ENCODE data around the gene CHRD. TPM values are rescaled to one million over a fixed set of nuclear protein-coding genes. Genes with fewer than 3 reads are reported as not detected.

CHRD gene
- polyA plus RNA-seq, 1 donor = 3.7 TPM

DNA sequence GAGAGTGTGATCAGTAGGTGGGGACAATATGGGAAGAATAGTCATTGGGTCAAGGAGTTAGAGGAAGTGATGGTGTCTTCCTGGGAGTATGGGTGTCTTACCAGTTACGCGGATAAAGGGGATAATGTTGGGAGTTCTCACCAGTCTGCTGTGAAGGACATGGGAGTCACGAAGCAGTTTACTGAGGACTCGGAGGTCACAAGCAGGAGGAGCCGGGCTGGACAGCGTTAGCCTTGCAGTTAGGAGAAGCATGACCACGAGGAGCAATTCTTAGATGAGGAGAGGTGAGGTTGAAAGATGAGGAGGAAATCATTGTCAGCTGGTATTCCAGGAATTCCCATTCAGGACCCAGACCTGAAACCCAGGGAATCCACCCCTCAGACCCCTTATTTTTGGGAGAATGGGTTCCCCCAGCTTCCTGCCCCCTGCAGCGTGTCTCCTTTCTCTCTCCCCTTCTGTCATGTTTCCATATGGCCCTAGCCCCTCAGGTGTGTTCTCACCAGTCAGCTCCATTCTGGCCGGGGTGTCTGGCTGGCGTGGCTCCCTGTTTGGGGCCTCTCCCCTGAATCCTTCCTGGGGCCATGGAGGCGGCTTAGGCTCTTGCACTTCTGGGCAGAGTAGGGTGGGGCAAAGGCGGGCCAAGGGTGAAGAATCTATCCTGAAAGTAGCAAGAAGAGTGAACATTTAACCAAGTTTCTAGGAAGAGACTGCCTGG is 4.0 kb upstream of the CHRD start:
- Histone ChIP-seq H3K4me1 (ENCODE audit: control insufficient read depth, insufficient read depth, low read length) (peaks cover 13% of the 10 kb centered on the region), H3K9me3 (ENCODE audit: control insufficient read depth, low read depth, low read length) (no peaks in the 10 kb centered on the region), H3K36me3 (ENCODE audit: control insufficient read depth, insufficient read depth, low read length) (no peaks in the 10 kb centered on the region), H3K27ac (ENCODE audit: low read length) (no peak overlapping the region), H3K27me3 (ENCODE audit: control insufficient read depth, insufficient read depth, low read length) (peaks cover 36% of the 10 kb centered on the region), H3K4me3 (ENCODE audit: low read length) (no peak overlapping the region)
- WGBS (ENCODE audit: insufficient coverage, low lambda C conversion rate) = 100% methylated on average over 2 of the region's 12 CpGs
- no peak for DNase-seq

DNA sequence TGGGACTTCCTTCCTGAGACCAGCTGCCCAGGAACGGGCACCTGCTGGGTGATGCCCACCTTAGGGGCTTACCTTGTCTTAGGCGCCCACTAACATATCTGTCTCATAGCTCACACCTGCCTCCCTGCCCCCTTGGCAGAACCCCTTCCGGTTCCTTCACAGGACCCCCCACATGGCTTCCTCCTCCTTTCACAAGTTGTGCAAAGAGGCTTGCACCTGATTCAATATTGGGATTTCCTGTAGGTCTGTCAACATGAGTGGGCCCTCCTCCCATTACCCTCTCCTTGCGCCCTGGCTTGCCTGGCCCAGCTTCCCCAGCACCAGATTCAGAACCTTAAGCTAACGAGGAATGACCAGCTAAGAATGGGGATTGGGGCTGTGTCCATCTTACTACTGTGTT is 2.5 kb upstream of the CHRD start:
- Histone ChIP-seq H3K4me1 (ENCODE audit: control insufficient read depth, insufficient read depth, low read length) (peaks cover 21% of the 10 kb centered on the region), H3K9me3 (ENCODE audit: control insufficient read depth, low read depth, low read length) (peaks cover 5% of the 10 kb centered on the region), H3K4me3 (ENCODE audit: low read length) (no peak overlapping the region), H3K27ac (ENCODE audit: low read length) (no peak overlapping the region), H3K27me3 (ENCODE audit: control insufficient read depth, insufficient read depth, low read length) (peaks cover 51% of the 10 kb centered on the region), H3K36me3 (ENCODE audit: control insufficient read depth, insufficient read depth, low read length) (no peaks in the 10 kb centered on the region)
- WGBS (ENCODE audit: insufficient coverage, low lambda C conversion rate) = no CpG with 5 or more reads among the region's 5 CpGs
- DNase-seq = no peak

DNA sequence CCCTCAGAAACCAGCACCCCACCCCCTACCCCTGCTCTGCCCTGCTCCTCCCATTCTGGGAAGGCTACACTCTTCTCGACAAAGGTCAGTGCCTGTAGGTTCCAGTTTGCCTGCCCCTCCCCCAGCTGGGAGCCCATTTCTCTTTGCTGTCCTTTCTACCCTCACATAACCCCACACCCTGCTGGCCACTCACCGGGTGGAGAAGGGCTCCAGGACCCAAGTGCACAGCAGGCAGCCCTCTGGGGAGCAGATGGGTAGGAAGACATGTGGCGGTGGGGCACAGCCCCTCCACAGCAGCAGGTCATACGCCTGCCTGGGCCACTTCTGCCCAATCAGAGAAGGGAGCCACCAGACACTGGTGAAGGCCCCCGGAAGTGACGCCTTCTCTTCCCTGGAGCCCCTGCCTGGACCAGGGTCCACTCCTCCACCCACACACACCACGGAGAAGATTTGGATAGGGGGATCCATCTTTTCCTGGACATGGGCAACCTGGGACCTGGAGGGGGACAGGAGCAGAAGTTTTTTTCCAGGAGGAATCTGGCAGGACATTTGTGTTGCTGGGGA is 1.9 kb upstream of the CHRD start, which contains the start of gene THPO:
Gene THPO, minus strand, starts transcription at position 326 of the 564 bp plus-strand sequence. CDS start 1,948 bp downstream, outside the sequence.
- Histone ChIP-seq H3K27ac (ENCODE audit: low read length) (no peak within 1 kb of the TSS), H3K9me3 (ENCODE audit: control insufficient read depth, low read depth, low read length) (peaks cover 5% of the 10 kb centered on the region), H3K36me3 (ENCODE audit: control insufficient read depth, insufficient read depth, low read length) (no peaks in the 10 kb centered on the region), H3K4me3 (ENCODE audit: low read length) (no peak within 1 kb of the TSS), H3K27me3 (ENCODE audit: control insufficient read depth, insufficient read depth, low read length) (peaks cover 57% of the 10 kb centered on the region), H3K4me1 (ENCODE audit: control insufficient read depth, insufficient read depth, low read length) (peaks cover 21% of the 10 kb centered on the region)
- DNase-seq = peak in 1 of 2 donors; percentile 52
- no CpG with 5 or more reads among the region's 7 CpGs for WGBS (ENCODE audit: insufficient coverage, low lambda C conversion rate)

DNA sequence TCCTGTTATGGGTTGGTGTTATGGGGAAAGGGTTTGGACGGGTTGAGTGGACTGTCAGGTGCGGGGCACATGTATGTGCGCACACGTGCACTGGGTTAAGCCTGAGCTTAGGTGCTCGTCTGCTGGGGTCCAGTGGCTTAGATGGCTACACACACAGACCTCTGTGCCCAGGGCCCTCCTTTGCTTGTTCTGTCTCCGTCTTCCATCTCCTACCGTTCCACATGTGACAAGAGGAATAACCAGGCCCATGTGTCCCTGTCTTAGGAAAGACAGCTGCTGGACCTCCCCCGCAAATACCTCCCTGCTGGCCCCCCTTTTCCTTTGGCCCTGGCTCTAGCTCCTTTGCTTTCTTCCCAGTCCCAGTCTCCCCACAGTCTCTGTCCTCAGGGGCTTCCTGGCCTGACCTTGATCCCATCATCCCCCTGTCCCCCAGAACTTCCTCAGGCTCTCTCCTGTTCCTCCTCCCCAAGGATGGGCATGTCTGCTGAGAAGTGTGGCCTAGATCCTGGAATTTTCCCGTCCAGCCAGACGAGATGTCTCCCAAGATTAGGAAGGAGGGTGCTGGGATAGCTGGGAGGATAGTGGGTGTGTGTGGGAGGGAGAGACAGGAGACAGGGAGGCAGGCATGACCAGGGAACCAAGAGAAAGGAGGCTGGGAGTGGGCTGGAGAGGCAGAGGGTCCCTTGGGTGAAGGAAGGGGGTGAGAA is 1.1 kb upstream of the CHRD start:
- DNase-seq = peak in 1 of 2 donors; percentile 9
- Histone ChIP-seq H3K27me3 (ENCODE audit: control insufficient read depth, insufficient read depth, low read length) (peaks cover 56% of the 10 kb centered on the region), H3K36me3 (ENCODE audit: control insufficient read depth, insufficient read depth, low read length) (no peaks in the 10 kb centered on the region), H3K4me3 (ENCODE audit: low read length) (no peak overlapping the region), H3K27ac (ENCODE audit: low read length) (no peak overlapping the region), H3K4me1 (ENCODE audit: control insufficient read depth, insufficient read depth, low read length) (peaks cover 21% of the 10 kb centered on the region), H3K9me3 (ENCODE audit: control insufficient read depth, low read depth, low read length) (peaks cover 5% of the 10 kb centered on the region)
- 83% methylated on average over 1 of the region's 10 CpGs for WGBS (ENCODE audit: insufficient coverage, low lambda C conversion rate)

DNA sequence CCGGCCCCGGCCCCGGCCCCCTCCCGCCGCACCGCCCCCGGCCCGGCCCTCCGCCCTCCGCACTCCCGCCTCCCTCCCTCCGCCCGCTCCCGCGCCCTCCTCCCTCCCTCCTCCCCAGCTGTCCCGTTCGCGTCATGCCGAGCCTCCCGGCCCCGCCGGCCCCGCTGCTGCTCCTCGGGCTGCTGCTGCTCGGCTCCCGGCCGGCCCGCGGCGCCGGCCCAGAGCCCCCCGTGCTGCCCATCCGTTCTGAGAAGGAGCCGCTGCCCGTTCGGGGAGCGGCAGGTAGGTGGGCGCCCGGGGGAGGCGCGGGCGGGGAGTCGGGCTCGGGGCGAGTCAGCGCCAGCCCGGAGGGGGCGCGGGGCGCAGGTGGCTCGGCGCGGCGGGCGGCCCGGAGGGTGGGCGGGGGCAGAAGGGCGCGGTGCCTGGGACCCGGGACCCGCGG is 352 bp downstream of the CHRD start:
- Histone ChIP-seq H3K27me3 (ENCODE audit: control insufficient read depth, insufficient read depth, low read length) (peaks cover 56% of the 10 kb centered on the region), H3K36me3 (ENCODE audit: control insufficient read depth, insufficient read depth, low read length) (no peaks in the 10 kb centered on the region), H3K27ac (ENCODE audit: low read length) (no peak overlapping the region), H3K4me3 (ENCODE audit: low read length) (no peak overlapping the region), H3K4me1 (ENCODE audit: control insufficient read depth, insufficient read depth, low read length) (peaks cover 21% of the 10 kb centered on the region), H3K9me3 (ENCODE audit: control insufficient read depth, low read depth, low read length) (peaks cover 5% of the 10 kb centered on the region)
- no CpG with 5 or more reads among the region's 62 CpGs for WGBS (ENCODE audit: insufficient coverage, low lambda C conversion rate)
- peak; percentile 38 to 59 for DNase-seq

DNA sequence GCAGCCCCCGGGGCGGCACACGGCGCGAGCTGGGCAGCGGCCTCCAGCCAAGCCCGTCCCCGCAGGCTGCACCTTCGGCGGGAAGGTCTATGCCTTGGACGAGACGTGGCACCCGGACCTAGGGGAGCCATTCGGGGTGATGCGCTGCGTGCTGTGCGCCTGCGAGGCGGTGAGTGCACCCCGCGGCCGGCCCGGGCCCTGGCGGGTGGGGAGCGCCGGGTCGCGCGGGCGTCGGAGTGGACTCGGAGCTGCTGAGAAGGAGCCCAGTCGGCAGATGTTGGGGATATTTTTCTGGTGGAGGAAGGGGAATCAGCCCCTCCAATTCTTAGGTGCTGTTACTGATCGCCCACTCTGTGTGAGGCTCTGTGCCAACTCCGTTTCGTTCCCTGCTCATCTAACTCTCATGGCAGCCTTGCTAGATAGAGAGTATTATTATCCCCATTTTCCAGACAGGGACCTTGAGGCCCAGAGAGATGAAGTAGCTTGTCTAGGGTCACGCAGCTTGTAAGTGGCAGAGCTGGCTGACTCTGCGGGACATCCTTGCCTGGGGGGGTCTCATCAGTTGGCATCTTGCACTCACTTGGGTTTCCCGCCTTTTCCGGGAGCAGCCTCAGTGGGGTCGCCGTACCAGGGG is 890 bp downstream of the CHRD start:
- no peak overlapping the region for H3K4me3 ChIP-seq (ENCODE audit: low read length)
- H3K36me3 ChIP-seq (ENCODE audit: control insufficient read depth, insufficient read depth, low read length) = no peaks in the 10 kb centered on the region
- H3K27ac ChIP-seq (ENCODE audit: low read length) = no peak overlapping the region
- peaks cover 5% of the 10 kb centered on the region for H3K9me3 ChIP-seq (ENCODE audit: control insufficient read depth, low read depth, low read length)
- peak in 1 of 2 donors; percentile 21 for DNase-seq
- peaks cover 21% of the 10 kb centered on the region for H3K4me1 ChIP-seq (ENCODE audit: control insufficient read depth, insufficient read depth, low read length)
- peaks cover 52% of the 10 kb centered on the region for H3K27me3 ChIP-seq (ENCODE audit: control insufficient read depth, insufficient read depth, low read length)
- no CpG with 5 or more reads among the region's 42 CpGs for WGBS (ENCODE audit: insufficient coverage, low lambda C conversion rate)

DNA sequence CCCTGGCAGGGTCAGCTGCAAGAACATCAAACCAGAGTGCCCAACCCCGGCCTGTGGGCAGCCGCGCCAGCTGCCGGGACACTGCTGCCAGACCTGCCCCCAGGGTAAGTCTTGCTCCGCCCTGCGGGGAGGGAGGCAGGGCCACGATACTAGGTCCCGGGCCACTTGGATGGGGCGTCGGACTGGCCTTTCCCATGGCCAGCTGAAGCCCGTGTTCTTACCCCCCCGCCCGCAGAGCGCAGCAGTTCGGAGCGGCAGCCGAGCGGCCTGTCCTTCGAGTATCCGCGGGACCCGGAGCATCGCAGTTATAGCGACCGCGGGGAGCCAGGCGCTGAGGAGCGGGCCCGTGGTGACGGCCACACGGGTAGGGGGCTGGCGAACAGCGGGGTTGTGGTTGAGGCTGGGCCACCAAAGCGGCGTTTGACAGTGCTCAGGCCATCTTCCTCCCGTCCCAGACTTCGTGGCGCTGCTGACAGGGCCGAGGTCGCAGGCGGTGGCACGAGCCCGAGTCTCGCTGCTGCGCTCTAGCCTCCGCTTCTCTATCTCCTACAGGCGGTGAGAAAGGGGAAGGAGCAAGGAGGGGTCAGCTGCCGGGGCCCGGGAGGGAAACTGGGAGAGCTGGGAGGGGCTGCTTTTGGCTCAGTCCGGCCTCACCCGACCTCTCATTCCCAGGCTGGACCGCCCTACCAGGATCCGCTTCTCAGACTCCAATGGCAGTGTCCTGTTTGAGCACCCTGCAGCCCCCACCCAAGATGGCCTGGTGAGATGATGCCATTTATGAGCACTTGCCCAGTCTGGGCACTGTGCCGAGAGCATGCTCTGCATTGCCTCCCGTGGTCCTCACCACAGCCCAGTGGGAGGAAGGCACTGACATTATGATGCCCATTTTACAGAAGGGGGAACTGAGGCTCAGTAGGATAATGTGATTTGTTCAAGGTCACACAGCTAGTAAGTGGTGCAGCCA is 1.7 kb downstream of the CHRD start:
- DNase-seq = peak in 1 of 2 donors; percentile 38
- H3K4me1 ChIP-seq (ENCODE audit: control insufficient read depth, insufficient read depth, low read length) = peaks cover 21% of the 10 kb centered on the region
- H3K4me3 ChIP-seq (ENCODE audit: low read length) = no peak overlapping the region
- no peak overlapping the region for H3K27ac ChIP-seq (ENCODE audit: low read length)
- H3K36me3 ChIP-seq (ENCODE audit: control insufficient read depth, insufficient read depth, low read length) = no peaks in the 10 kb centered on the region
- H3K27me3 ChIP-seq (ENCODE audit: control insufficient read depth, insufficient read depth, low read length) = peaks cover 48% of the 10 kb centered on the region
- H3K9me3 ChIP-seq (ENCODE audit: control insufficient read depth, low read depth, low read length) = peaks cover 5% of the 10 kb centered on the region
- WGBS (ENCODE audit: insufficient coverage, low lambda C conversion rate) = no CpG with 5 or more reads among the region's 55 CpGs

DNA sequence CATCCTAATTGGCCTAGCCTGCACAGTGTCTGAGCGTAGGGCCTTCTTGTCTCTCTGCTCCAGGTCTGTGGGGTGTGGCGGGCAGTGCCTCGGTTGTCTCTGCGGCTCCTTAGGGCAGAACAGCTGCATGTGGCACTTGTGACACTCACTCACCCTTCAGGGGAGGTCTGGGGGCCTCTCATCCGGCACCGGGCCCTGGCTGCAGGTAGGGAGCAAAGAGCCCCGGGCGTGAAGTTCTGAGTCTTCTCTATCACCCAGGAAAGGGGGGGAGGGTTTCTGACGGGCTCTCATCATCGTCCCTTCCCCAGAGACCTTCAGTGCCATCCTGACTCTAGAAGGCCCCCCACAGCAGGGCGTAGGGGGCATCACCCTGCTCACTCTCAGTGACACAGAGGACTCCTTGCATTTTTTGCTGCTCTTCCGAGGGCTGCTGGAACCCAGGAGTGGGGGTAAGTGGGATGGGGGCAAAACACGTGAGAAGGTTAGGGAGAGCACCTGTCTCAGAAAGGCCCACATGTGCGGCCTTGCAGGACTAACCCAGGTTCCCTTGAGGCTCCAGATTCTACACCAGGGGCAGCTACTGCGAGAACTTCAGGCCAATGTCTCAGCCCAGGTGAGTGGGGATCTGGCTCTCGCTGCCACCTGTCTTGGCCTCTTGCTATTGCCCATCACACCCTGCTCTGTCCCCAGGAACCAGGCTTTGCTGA is 2.6 kb downstream of the CHRD start:
- no CpG with 5 or more reads among the region's 16 CpGs for WGBS (ENCODE audit: insufficient coverage, low lambda C conversion rate)
- Histone ChIP-seq H3K4me3 (ENCODE audit: low read length) (no peak overlapping the region), H3K27me3 (ENCODE audit: control insufficient read depth, insufficient read depth, low read length) (peaks cover 47% of the 10 kb centered on the region)

DNA sequence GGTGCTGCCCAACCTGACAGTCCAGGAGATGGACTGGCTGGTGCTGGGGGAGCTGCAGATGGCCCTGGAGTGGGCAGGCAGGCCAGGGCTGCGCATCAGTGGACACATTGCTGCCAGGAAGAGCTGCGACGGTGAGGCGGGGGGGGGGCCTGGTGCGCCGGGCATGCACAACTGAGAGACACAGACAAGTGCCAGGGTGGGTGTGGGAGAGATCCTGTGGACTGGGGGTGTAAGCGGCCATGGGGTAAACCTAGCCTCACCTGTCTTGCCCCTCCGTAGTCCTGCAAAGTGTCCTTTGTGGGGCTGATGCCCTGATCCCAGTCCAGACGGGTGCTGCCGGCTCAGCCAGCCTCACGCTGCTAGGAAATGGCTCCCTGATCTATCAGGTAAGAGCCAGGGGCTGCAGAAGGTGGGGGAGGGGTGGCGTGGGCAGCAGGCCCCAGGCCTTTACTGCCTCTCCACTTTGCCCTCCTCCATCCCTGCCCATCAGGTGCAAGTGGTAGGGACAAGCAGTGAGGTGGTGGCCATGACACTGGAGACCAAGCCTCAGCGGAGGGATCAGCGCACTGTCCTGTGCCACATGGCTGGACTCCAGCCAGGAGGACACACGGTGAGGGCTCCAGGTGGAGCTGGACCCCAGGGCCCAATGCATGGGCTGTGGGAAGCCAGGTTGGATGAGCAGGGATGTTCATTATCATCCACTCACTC is 3.3 kb downstream of the CHRD start:
- Histone ChIP-seq H3K9me3 (ENCODE audit: control insufficient read depth, low read depth, low read length) (peaks cover 5% of the 10 kb centered on the region), H3K27me3 (ENCODE audit: control insufficient read depth, insufficient read depth, low read length) (peaks cover 44% of the 10 kb centered on the region), H3K36me3 (ENCODE audit: control insufficient read depth, insufficient read depth, low read length) (no peaks in the 10 kb centered on the region), H3K27ac (ENCODE audit: low read length) (no peak overlapping the region), H3K4me1 (ENCODE audit: control insufficient read depth, insufficient read depth, low read length) (peaks cover 15% of the 10 kb centered on the region), H3K4me3 (ENCODE audit: low read length) (no peak overlapping the region)
- DNase-seq = no peak
- no CpG with 5 or more reads among the region's 15 CpGs for WGBS (ENCODE audit: insufficient coverage, low lambda C conversion rate)

More for the DNA sequence above, 2.6 kb downstream of the CHRD start:
- DNase-seq = no peak
- Histone ChIP-seq H3K27ac (ENCODE audit: low read length) (no peak overlapping the region), H3K36me3 (ENCODE audit: control insufficient read depth, insufficient read depth, low read length) (no peaks in the 10 kb centered on the region), H3K9me3 (ENCODE audit: control insufficient read depth, low read depth, low read length) (peaks cover 5% of the 10 kb centered on the region), H3K4me1 (ENCODE audit: control insufficient read depth, insufficient read depth, low read length) (peaks cover 19% of the 10 kb centered on the region)
